Measurements from ENCODE around the gene MRPL2.

GRCh38 chr6:43034190-43034525 lies 25.1 kb downstream of the MRPL2 start:
- TF ChIP-seq POLR2AphosphoS5 (IDR thresholded peaks at IDR 0.05) (no peak), CTCF (IDR thresholded peaks at IDR 0.05) (no peak), POLR2A (IDR thresholded peaks at IDR 0.05) (no peak)

Measured in breast epithelium (tissue), 3 donors.